HUES6 (cell line): ENCODE results near the gene HOXB6.

Experiments used
- H3K27ac ChIP-seq: 2 replicates; pipeline ENCODE4 v1.7.0; 2013; ENCODE audit warnings: low read depth, mild to moderate bottlenecking, low read length, inconsistent platforms
- H3K27me3 ChIP-seq: 2 replicates; pipeline ENCODE4 v1.6.1; 2013; ENCODE audit warnings: low read length; ENCODE audit not compliant: control insufficient read depth, insufficient read depth
- H3K36me3 ChIP-seq: 2 replicates; pipeline ENCODE4 v1.6.1; 2013; ENCODE audit warnings: low read length; ENCODE audit not compliant: control insufficient read depth, insufficient read depth
- H3K4me1 ChIP-seq: 2 replicates; pipeline ENCODE4 v1.6.1; 2013; ENCODE audit warnings: low read length; ENCODE audit not compliant: control insufficient read depth, insufficient read depth
- H3K4me3 ChIP-seq: 2 replicates; pipeline ENCODE4 v1.5.1; 2013; ENCODE audit warnings: low read depth, low read length
- H3K9ac ChIP-seq: one replicate; pipeline ENCODE4 v1.6.1; 2013; ENCODE audit warnings: mild to moderate bottlenecking, low read length
- H3K9me3 ChIP-seq: 2 replicates; pipeline ENCODE4 v1.6.1; 2013; ENCODE audit warnings: low read depth, low read length; ENCODE audit not compliant: control insufficient read depth, insufficient read depth

The HOXB6 gene

GRCh38 chr17:48619826-48620449, 15.2 kb upstream of the HOXB6 start:
- no peak overlapping the region; the same call in 1 of the 2 replicates for H3K27ac ChIP-seq
- H3K4me3 ChIP-seq = peak overlapping the region; percentile 32; the same call in 1 of the 2 replicates
- peaks cover 100% of the 10 kb centered on the region for H3K27me3 ChIP-seq
- no peaks in the 10 kb centered on the region for H3K9me3 ChIP-seq
- peak overlapping the region; percentile 87 for H3K9ac ChIP-seq
- peaks cover 13% of the 10 kb centered on the region; the same call in 1 of the 2 replicates for H3K4me1 ChIP-seq
- no peaks in the 10 kb centered on the region for H3K36me3 ChIP-seq

- Histone ChIP-seq H3K36me3 (no peaks in the 10 kb centered on the region), H3K9me3 (no peaks in the 10 kb centered on the region), H3K4me1 (peaks cover 13% of the 10 kb centered on the region; the same call in 1 of the 2 replicates), H3K9ac (peak overlapping the region; percentile 67), H3K27me3 (peaks cover 99% of the 10 kb centered on the region), H3K27ac (no peak overlapping the region; the same call in 1 of the 2 replicates), H3K4me3 (peak overlapping the region; percentile 39; the same call in 1 of the 2 replicates)
These were observed 13.6 kb upstream of the HOXB6 start for GRCh38 chr17:48618256-48618896.

- Histone ChIP-seq H3K27ac (no peak overlapping the region; the same call in 1 of the 2 replicates), H3K36me3 (no peaks in the 10 kb centered on the region), H3K9me3 (no peaks in the 10 kb centered on the region), H3K4me3 (peak overlapping the region; percentile 39; the same call in 1 of the 2 replicates), H3K27me3 (peaks cover 99% of the 10 kb centered on the region), H3K4me1 (peaks cover 14% of the 10 kb centered on the region), H3K9ac (peak overlapping the region; percentile 67)
These were observed 12.9 kb upstream of the HOXB6 start for GRCh38 chr17:48617471-48618255.

GRCh38 chr17:48616717-48617470, 12.1 kb upstream of the HOXB6 start:
- peak overlapping the region; percentile 39; the same call in 1 of the 2 replicates for H3K4me3 ChIP-seq
- H3K27me3 ChIP-seq = peaks cover 99% of the 10 kb centered on the region
- no peak overlapping the region; the same call in 1 of the 2 replicates for H3K27ac ChIP-seq
- H3K9me3 ChIP-seq = no peaks in the 10 kb centered on the region
- H3K4me1 ChIP-seq = peaks cover 18% of the 10 kb centered on the region
- no peaks in the 10 kb centered on the region for H3K36me3 ChIP-seq
- peak overlapping the region; percentile 67 for H3K9ac ChIP-seq

- Histone ChIP-seq H3K36me3 (no peaks in the 10 kb centered on the region), H3K9me3 (no peaks in the 10 kb centered on the region), H3K9ac (peak overlapping the region; percentile 67), H3K4me3 (peak overlapping the region; percentile 27; the same call in 1 of the 2 replicates), H3K27ac (no peak overlapping the region; the same call in 1 of the 2 replicates), H3K4me1 (peaks cover 21% of the 10 kb centered on the region), H3K27me3 (peaks cover 99% of the 10 kb centered on the region)
These were observed 11.4 kb upstream of the HOXB6 start for GRCh38 chr17:48615963-48616716.

GRCh38 chr17:48615047-48615962, 10.5 kb upstream of the HOXB6 start, which contains the start of gene HOXB8:
Gene HOXB8 (minus strand): TSS chr17:48615292. CDS start chr17:48614704, 588 bp downstream.
- peak within 1 kb of the TSS; percentile 94 for H3K9ac ChIP-seq
- H3K27ac ChIP-seq = peak within 1 kb of the TSS; percentile 18; the same call in 1 of the 2 replicates
- peaks cover 17% of the 10 kb centered on the region for H3K4me1 ChIP-seq
- H3K27me3 ChIP-seq = peaks cover 99% of the 10 kb centered on the region
- H3K9me3 ChIP-seq = no peaks in the 10 kb centered on the region
- H3K4me3 ChIP-seq = peak within 1 kb of the TSS; percentile 52
- no peaks in the 10 kb centered on the region for H3K36me3 ChIP-seq

- peak overlapping the region; percentile 52 for H3K4me3 ChIP-seq
- peak overlapping the region; percentile 18; the same call in 1 of the 2 replicates for H3K27ac ChIP-seq
- peak overlapping the region; percentile 94 for H3K9ac ChIP-seq
- H3K9me3 ChIP-seq = no peaks in the 10 kb centered on the region
- H3K27me3 ChIP-seq = peaks cover 99% of the 10 kb centered on the region
- H3K36me3 ChIP-seq = no peaks in the 10 kb centered on the region
- H3K4me1 ChIP-seq = peaks cover 15% of the 10 kb centered on the region
These were observed 9.3 kb upstream of the HOXB6 start for GRCh38 chr17:48613862-48614694.

- peak overlapping the region; percentile 94 for H3K9ac ChIP-seq
- peaks cover 13% of the 10 kb centered on the region for H3K4me1 ChIP-seq
- no peaks in the 10 kb centered on the region for H3K9me3 ChIP-seq
- H3K27me3 ChIP-seq = peaks cover 99% of the 10 kb centered on the region
- H3K36me3 ChIP-seq = no peaks in the 10 kb centered on the region
- H3K4me3 ChIP-seq = peak overlapping the region; percentile 54; the same call in 1 of the 2 replicates
- H3K27ac ChIP-seq = no peak overlapping the region; the same call in 1 of the 2 replicates
These were observed 8.3 kb upstream of the HOXB6 start for GRCh38 chr17:48612854-48613691.
